ENCODE results near the gene EML6.
"Not testable (repeated sequence)": the region's sequence is repeated elsewhere in the genome, so short reads cannot be mapped to it uniquely, and the experiment has no call there.

The EML6 gene

DNA sequence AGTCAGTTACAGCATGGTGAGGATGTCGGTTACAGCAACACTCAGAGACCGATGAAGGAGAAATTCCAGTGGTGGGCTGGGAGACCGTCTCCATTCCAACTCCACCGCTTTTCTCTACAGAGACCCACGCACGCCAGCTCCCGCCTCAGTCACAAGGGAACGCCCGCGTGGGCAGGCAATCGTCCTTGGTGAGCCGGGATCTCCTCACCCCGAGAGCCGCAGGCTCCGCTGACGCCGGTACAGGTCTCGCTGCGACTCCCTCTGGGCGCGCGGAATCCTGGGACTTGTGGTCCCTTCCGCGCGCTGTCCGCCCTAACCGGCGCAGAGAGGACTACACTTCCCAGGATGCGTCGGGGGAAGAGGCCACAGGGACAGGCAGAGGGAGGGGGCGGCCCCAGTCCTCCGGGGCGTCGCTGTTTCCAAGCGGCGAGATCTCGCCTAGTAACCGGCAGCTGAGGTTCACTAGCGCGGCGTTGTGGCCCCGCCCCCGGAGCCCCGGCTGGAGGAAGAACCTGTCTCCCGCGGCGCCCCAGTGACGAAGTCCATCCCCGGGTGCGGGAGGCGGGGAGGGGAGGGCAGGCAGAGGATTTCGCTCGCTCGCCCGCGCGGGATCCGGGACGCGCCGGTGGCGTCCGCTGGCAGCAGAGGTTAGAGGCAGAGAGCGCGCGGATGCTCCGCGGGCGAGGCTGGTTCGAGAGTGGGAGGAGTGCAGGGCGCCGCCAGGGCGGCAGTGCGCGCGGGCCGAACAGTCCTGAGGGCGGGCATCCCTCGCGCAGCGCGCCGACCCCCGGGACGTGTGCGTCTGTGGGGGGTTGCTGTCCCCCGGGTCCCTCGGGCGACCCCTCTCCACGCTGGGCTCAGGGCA is at the start of gene EML6:
TSS of gene EML6 (plus strand) at position 532 of the 865 bp plus-strand sequence. CDS start 1,400 bp downstream, outside the sequence.
- DNase-seq (ENCODE audit: low read depth in 2 of 2) = peak; percentile 98

DNA sequence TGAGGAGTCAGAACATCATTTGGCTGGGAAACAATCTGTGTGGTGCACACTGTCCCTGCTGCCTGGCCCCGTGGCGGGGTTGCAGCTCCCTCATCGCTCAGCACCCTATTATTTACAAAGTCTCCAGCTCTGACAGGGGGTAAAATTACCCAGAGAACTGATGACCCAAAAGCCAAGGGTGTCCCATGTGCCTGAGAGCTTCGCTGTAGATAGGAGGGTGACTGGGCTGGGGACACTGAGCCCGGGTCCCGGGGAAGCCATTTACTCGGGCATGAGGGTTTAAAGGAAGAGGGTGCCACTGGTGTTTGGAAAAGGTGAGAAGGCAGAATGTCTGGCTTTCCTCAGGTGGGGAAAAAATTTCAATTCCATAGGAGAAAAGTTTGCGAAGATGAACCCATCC is 48.2 kb upstream of the EML6 start:
- no peak for DNase-seq (ENCODE audit: low read depth in 2 of 2)

DNA sequence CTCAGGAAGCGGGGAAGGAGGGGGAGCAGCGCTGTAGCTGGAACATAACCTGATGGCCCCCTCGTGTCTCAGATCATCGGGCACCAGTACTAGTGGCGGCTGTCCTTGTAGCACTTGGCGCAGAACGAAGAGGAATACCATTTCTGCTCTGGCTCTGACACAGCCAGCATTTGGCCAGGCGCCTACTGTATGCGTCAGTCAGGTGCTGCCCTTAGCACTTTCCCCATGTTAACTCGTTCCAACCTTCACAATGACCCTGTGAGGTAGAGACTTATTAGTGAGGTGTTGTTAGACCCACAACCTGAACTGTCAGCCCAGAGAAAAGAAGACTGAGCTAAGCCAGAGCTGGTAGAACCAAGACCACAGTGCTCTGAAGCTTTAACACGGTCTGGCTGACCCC is 47.7 kb upstream of the EML6 start:
- no peak for DNase-seq (ENCODE audit: low read depth in 2 of 2)

DNA sequence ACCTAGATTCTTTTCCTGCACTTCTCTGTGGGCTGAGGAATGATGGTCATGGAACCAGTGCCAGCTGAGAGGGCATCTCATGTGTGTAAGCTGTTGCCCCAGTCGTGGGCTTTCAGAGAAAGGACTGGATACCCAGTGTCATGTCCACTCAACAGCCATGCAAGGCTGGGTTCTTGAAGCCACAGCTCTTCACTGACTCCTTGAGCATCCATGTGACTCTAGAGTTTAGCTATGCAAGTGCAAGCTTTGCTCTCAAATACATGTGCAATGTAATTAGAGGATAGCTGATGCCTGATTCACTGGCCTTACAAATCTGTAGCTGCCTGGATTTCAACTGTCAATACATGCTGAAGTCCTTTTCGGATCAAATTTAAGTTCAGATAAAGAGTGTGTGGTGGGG is 46.8 kb upstream of the EML6 start:
- no peak for DNase-seq (ENCODE audit: low read depth in 2 of 2)

DNA sequence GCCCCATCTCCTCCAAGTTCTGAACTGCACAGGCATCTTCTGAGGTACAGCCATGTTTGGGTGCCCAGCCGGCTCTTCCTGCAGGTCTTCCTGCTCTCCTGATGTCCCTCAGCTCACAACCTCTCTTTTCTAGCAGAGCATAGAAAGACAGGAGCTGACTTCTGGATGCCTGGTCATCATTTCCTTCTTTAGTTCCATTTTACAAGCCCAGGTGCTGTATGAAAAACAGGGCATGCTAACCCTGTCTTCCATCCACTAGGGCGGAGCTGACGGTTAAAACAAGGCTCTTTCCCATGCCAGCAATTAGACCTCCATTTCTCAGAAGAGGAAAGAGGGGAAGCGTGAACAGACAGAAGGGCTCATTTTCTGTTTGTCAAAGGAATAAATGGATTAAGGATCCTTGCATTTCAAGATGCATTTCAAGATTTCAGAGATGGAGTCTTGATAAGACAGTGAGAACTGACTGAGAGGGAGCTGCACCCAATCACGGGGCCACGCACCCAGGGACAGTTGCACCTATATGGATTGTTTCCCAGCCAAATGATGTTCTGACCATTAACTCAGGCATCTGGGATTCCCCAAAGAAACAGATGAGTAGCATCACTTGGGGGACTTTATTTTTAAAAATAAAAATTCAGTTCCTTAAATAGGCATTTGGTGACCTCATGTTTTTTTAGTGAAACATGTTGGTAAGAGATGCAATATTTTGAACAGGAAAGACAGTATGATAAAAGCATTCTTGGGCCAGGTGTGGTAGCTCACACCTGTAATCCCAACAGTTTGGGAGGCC is 45.8 kb upstream of the EML6 start:
- DNase-seq (ENCODE audit: low read depth in 2 of 2) = no peak

DNA sequence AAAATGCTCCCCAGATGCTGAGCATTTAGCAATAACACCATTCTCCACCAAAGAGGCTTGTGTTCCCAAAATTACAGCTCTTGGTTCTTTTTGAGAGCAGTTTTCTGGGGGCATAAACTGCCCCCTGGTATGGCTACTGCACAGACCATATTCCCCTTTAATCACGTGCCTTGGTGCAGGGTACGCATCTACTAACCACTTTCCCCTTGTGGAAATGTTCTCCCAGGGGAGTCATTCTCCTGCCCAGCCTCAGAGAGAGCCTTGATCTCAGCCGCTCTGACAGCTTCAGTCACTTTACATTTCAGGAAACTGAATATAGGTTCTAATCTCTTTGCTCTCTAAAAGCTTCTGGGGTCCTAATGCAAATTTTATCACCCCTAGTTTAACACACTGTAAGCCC is 44.7 kb upstream of the EML6 start:
- no peak for DNase-seq (ENCODE audit: low read depth in 2 of 2)

DNA sequence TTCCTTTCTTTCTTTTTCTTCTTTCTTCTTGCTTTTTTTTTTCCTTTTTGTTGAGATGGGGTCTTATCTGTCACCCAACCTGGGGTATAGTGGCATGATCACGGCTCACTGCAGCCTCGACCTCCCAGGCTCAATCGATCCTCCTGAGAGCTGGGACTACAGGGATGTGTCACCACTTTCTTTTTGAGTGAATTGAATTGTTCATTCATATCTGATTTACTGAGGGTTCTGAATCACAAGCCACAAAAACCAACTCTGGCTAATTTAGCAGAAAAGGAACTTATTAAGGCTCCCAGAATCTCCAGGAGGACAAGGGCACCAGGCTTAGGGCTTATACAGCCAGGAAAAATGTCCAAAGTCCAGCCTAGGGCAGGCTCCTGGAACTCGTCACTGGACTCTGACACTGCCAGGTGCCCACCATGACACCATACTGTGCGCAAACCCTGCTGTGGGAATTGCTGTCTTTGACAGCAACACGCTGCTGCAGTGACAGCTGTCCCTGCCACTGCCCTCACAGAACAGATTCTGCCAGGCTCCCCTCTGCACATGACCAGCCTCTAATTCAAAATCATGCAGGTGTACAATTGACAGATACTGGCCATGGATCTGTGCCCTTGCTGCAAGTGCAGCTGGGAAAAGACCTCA is 42.9 kb upstream of the EML6 start:
- peak in 1 of 2 donors; percentile 34 for DNase-seq (ENCODE audit: low read depth in 2 of 2)

GRCh38 chr2:54681416-54681815 is 42.0 kb upstream of the EML6 start:
- DNase-seq (ENCODE audit: low read depth in 2 of 2) = no peak

- no peak for DNase-seq (ENCODE audit: low read depth in 2 of 2)
These were observed 39.9 kb upstream of the EML6 start for GRCh38 chr2:54683596-54683995.

- no peak for DNase-seq (ENCODE audit: low read depth in 2 of 2)
These were observed 38.1 kb upstream of the EML6 start for GRCh38 chr2:54685263-54685775.

DNA sequence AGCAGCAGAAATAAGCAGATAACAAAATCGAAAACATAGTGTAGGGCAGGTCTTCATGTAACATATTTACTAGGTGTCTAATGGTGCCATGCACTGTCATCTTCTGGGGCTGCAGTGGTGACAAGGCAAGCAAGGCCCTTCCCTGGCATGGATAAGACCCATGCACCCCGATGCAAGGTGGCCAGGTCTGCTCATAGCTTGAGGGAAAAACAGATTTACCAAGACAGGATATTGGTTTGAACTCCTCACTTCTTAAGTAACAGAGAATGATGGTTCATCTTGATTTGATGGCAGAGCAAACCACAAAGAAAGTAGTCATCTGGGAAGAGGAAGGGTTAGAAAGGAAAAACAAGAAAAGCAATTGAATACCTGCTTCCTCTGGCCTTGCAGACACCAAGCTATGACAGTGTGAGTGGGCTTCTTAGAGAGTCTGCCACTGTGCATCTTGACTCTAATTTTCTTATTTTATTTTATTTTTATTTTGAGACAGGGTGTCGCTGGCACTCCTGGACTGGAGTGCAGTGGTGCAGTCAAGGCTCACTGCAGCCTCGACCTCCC is 35.8 kb upstream of the EML6 start:
- no peak for DNase-seq (ENCODE audit: low read depth in 2 of 2)

- DNase-seq (ENCODE audit: low read depth in 2 of 2) = no peak
These were observed 31.9 kb upstream of the EML6 start for GRCh38 chr2:54691445-54692135.

DNA sequence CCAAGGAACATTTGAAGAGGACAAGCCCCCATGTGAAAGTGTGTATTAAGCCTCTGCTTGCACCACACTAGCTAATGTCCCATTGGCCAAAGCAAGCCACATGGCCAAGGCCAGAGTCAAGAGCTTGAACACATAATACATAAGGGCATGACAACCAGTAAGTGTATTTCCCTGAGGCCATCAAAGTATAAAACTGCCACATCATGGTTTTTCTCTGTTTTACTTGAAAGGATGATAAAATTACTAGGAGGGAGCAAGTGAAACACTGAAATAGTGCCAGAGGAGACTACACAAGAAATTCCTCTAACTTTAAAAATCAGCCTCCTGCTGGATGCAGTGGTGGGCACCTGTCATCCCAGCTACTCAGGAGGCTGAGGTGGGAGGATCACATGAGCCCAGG is 30.9 kb upstream of the EML6 start:
- DNase-seq (ENCODE audit: low read depth in 2 of 2) = no peak

- DNase-seq (ENCODE audit: low read depth in 2 of 2) = no peak
These were observed 28.1 kb upstream of the EML6 start for GRCh38 chr2:54695378-54695777.

- DNase-seq (ENCODE audit: low read depth in 2 of 2) = no peak
These were observed 25.5 kb upstream of the EML6 start for GRCh38 chr2:54697934-54698333.

GRCh38 chr2:54698926-54699325 is 24.5 kb upstream of the EML6 start:
- not testable (repeated sequence) for DNase-seq (ENCODE audit: low read depth in 2 of 2)

DNA sequence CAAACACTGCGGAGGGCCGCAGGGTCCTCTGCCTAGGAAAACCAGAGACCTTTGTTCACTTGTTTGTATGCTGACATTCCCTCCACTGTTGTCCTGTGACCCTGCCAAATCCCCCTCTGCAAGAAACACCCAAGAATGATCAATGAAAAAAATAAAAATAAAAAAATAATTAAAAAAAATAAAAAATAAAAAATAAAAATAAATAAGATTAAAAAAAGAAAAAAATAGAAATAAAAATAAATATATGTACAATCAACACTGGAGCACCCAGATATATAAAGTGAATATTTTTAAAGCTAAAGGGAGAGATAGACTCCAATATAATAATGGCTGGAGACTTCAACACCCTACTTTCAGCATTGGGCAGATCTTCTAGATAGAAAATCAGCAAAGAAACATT is 23.8 kb upstream of the EML6 start:
- DNase-seq (ENCODE audit: low read depth in 2 of 2) = no peak

GRCh38 chr2:54701029-54701428 is 22.4 kb upstream of the EML6 start:
- DNase-seq (ENCODE audit: low read depth in 2 of 2) = no peak

DNA sequence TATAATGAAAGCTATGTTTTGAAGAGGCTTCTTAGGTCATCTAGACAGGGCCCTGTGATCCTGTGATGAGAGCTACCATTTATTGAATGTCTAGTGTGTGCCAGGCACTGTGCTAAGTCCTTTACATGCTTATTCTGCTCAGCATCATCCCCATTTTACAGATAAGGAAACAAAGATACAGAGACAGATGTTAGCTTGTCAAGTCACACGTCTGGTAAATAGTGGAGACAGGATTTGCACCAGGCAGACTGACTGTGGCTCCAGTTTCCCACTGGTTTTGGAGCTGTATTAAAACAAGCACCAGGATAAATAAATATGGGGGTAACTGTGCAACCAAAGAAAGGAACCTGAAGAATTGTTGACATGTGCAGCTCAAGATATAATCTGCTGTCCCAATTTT is 19.2 kb upstream of the EML6 start:
- no peak for DNase-seq (ENCODE audit: low read depth in 2 of 2)

- no peak for DNase-seq (ENCODE audit: low read depth in 2 of 2)
These were observed 18.5 kb upstream of the EML6 start for GRCh38 chr2:54704688-54705605.

Measured in stimulated activated CD8-positive, alpha-beta memory T cell treated with anti-CD3 and anti-CD28 coated beads, Interleukin-15, amount 100 ng/mL, for 48 hours (primary cell).